Tibial nerve (tissue), 3 donors: ENCODE measurements around the gene PRKCE.

Source experiments
- POLR2A ChIP-seq, 2 donors: fragments of 450-650 bp; IDR thresholded peaks; one replicate each; pipeline ENCODE4 v1.6.1; 2017; ENCODE audit warnings: antibody characterized with exemption in 2 of 2, mild to moderate bottlenecking in 2 of 2, moderate library complexity in 2 of 2
- TF ChIP-seq, protein P1 (sequence below), 5 experiments: fragments of 200-600 bp in 3 of 5; fragments of 450-650 bp in 2 of 5; sonication (generic) in 3 of 5; IDR thresholded peaks; one replicate each; pipeline ENCODE4 v1.5.1; 2016 to 2019; ENCODE audit warnings: antibody characterized with exemption in 5 of 5, mild to moderate bottlenecking in 3 of 5, moderate library complexity in 2 of 5

DNA sequence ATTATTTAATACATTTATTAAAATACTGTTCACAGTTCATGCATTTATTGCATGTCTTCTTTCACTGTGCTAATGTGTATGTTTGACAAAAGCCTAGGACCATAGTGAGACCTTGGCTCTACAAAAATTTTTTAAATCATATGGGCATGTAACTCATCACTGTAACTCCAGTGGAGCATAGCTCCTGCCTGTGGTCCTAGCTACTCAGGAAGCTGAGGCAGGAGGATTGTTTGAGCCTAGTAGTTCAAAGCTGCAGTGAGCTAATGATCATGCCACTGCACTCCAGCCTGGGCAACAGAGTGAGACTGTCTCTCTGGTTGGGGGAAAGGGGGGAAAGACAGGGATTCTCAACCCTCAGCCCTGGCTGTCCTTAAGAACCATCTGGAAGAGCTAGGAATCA is 137.8 kb downstream of the PRKCE start:
- TF ChIP-seq, protein P1, sequence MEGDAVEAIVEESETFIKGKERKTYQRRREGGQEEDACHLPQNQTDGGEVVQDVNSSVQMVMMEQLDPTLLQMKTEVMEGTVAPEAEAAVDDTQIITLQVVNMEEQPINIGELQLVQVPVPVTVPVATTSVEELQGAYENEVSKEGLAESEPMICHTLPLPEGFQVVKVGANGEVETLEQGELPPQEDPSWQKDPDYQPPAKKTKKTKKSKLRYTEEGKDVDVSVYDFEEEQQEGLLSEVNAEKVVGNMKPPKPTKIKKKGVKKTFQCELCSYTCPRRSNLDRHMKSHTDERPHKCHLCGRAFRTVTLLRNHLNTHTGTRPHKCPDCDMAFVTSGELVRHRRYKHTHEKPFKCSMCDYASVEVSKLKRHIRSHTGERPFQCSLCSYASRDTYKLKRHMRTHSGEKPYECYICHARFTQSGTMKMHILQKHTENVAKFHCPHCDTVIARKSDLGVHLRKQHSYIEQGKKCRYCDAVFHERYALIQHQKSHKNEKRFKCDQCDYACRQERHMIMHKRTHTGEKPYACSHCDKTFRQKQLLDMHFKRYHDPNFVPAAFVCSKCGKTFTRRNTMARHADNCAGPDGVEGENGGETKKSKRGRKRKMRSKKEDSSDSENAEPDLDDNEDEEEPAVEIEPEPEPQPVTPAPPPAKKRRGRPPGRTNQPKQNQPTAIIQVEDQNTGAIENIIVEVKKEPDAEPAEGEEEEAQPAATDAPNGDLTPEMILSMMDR (IDR thresholded peaks at IDR 0.05): no peak
- no peak for TF ChIP-seq POLR2A (IDR thresholded peaks at IDR 0.05)
